Left ventricle myocardium inferior (tissue), 1 donor: ENCODE measurements around the gene PPP1R16B. TPM values are rescaled to one million over a fixed set of nuclear protein-coding genes. Genes with fewer than 3 reads are reported as not detected.

Experiments
- DNase-seq: peaks from one replicate; pipeline ENCODE4 v3.0.0-alpha.2; 2020
- H3K27ac ChIP-seq: fragments of 200-600 bp; replicated peaks from 2 replicates; pipeline ENCODE4 v1.8.0; 2021
- H3K27me3 ChIP-seq: fragments of 200-600 bp; 2 replicates; pipeline ENCODE4 v1.8.0; 2021; ENCODE audit warnings: low read depth
- H3K36me3 ChIP-seq: fragments of 200-600 bp; 2 replicates; pipeline ENCODE4 v1.8.0; 2021
- H3K4me1 ChIP-seq: fragments of 200-600 bp; 2 replicates; pipeline ENCODE4 v1.8.0; 2021
- H3K4me3 ChIP-seq: fragments of 200-600 bp; 2 replicates; pipeline ENCODE4 v1.8.0; 2021; ENCODE audit warnings: mild to moderate bottlenecking, moderate library complexity
- H3K9me3 ChIP-seq: fragments of 200-600 bp; replicated peaks from 2 replicates; pipeline ENCODE4 v1.8.0; 2021
- CTCF ChIP-seq: fragments of 200-600 bp; IDR thresholded peaks from 2 replicates; pipeline ENCODE4 v1.8.0; 2021; ENCODE audit warnings: antibody characterized with exemption, mild to moderate bottlenecking, borderline replicate concordance
- intact Hi-C: fragments of 100-400 bp; cut with micrococcal nuclease; formaldehyde crosslinking; loops from one replicate; pipeline ENCODE4 v1.11.0; 2022
- total RNA-seq: library from RNA; stranded (reverse); fragmentation: NEBNext Ultra II Directional; extraction: Animal tissue kit (Norgen Biotek cat#: 25700); gene quantifications from one replicate; pipeline ENCODE4 v1.2.1, GENCODE V29; 2021
- donor health status: DM: no; HTN: yes; CAD: no; lungs with severe emphysema.

The PPP1R16B gene
- total RNA-seq, 1 donor from 2014 or later: 6.3 TPM

- TF ChIP-seq CTCF: no peak
- Histone ChIP-seq H3K9me3 (no peaks in the 10 kb centered on the region), H3K36me3 (no peaks in the 10 kb centered on the region), H3K4me1 (peaks cover 23% of the 10 kb centered on the region), H3K27me3 (peaks cover 10% of the 10 kb centered on the region), H3K27ac (no peak overlapping the region), H3K4me3 (no peak overlapping the region)
- intact Hi-C loops: no loop called here
- DNase-seq: no peak
These were observed 82.7 kb downstream of the PPP1R16B start for GRCh38 chr20:38888059-38888831.

DNA sequence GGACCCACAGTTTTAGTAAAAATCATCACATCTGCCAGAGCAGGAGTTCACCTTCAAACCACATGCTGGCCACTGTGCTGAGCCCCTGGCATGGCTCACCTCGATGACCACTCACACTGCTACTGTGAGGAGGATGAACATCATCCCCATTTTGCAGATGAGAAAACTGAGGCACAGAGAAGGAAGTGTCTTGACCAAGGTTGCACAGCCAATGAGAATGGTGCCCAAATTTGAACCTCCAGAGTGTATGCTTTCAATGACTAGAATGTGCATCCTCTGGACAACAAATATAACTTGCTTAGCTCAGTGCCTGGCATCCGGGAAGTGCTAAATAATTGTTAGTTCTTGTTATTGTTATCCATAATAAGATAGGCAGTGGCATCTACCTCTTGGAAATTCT, 83.6 kb downstream of the PPP1R16B start:
- H3K27me3 ChIP-seq: peaks cover 14% of the 10 kb centered on the region
- H3K4me1 ChIP-seq: peaks cover 25% of the 10 kb centered on the region
- no peak overlapping the region for H3K4me3 ChIP-seq
- H3K27ac ChIP-seq: no peak overlapping the region
- no peaks in the 10 kb centered on the region for H3K9me3 ChIP-seq
- no peaks in the 10 kb centered on the region for H3K36me3 ChIP-seq
- no peak for TF ChIP-seq CTCF
- DNase-seq: no peak
- intact Hi-C loops: no loop called here

DNA sequence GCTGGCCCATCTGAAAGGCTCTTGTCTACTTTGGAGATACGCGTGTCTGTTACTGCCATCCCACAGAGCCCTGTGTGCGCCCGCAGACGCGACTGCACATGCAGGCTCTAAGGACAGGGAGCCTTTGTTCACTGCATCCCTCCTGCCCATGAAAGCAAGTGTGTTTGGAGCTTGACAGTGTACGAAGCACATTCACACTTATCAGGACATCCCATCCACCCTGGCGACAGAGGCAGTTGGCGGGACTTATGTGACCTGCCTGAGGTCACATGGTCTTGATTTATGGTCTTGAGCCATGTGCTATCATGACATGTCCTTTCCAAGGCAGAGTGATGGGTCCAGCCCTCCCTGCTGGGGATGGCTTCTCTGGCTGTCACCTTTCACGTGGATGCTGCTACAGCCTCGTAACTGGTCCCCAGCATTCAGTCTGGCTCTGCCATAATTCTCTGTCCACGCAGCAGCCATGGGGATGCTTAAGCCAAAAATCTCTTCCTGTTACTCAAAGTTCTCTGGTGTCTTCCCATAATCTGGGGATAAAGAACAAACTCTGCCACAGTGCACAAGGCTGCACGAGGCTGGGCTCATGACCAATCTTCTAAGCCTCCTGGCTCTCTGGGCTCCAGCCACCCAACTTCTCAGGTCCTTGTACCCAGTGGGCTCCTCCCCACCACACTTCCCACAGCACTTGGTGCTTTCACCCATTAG, 84.4 kb downstream of the PPP1R16B start:
- TF ChIP-seq CTCF: no peak
- Histone ChIP-seq H3K27me3 (peaks cover 22% of the 10 kb centered on the region), H3K36me3 (no peaks in the 10 kb centered on the region), H3K4me3 (no peak overlapping the region), H3K9me3 (no peaks in the 10 kb centered on the region), H3K27ac (no peak overlapping the region), H3K4me1 (peaks cover 29% of the 10 kb centered on the region)
- intact Hi-C loops: no loop called here
- no peak for DNase-seq

GRCh38 chr20:38890497-38890818, 85.0 kb downstream of the PPP1R16B start:
- peaks cover 22% of the 10 kb centered on the region for H3K27me3 ChIP-seq

More at GRCh38 chr20:38890497-38890818, 85.0 kb downstream of the PPP1R16B start:
- Histone ChIP-seq H3K27ac (no peak overlapping the region), H3K4me1 (peaks cover 24% of the 10 kb centered on the region), H3K4me3 (no peak overlapping the region), H3K36me3 (no peaks in the 10 kb centered on the region), H3K9me3 (no peaks in the 10 kb centered on the region)
- no peak for DNase-seq
- TF ChIP-seq CTCF: no peak
- intact Hi-C loops: no loop called here
